Measurements from ENCODE around the gene TMEM87A.
A peak's percentile ranks its signal among the peaks of the same experiment; 100 is the strongest.

TMEM87A gene

DNA sequence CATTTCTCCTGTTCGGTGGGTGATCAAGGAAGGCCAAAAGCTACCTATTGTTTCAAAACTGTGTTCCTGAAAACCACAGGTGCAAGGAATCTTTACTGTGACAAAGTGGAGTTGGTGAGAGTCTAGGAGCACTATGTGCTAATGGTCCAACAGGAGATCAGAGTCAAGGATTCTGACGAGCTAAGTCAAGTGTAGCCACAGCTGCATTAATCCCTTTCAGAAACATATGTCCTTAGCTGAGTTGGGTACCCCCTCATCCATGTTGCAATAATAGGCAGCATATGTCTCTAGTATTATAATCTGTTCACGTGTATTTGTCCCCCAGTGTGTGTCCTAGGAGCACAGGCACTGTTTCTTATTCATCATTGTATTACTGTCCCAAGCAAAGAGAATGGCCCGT is 66.8 kb downstream of the TMEM87A start:
- peak; percentile 73 for FAIRE-seq
- no peak for DNase-seq (ENCODE audit: insufficient read length, low spot score)
- TF ChIP-seq, protein P1, sequence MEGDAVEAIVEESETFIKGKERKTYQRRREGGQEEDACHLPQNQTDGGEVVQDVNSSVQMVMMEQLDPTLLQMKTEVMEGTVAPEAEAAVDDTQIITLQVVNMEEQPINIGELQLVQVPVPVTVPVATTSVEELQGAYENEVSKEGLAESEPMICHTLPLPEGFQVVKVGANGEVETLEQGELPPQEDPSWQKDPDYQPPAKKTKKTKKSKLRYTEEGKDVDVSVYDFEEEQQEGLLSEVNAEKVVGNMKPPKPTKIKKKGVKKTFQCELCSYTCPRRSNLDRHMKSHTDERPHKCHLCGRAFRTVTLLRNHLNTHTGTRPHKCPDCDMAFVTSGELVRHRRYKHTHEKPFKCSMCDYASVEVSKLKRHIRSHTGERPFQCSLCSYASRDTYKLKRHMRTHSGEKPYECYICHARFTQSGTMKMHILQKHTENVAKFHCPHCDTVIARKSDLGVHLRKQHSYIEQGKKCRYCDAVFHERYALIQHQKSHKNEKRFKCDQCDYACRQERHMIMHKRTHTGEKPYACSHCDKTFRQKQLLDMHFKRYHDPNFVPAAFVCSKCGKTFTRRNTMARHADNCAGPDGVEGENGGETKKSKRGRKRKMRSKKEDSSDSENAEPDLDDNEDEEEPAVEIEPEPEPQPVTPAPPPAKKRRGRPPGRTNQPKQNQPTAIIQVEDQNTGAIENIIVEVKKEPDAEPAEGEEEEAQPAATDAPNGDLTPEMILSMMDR (IDR thresholded peaks at IDR 0.05; ENCODE audit: insufficient read depth, missing control alignments): no peak

DNA sequence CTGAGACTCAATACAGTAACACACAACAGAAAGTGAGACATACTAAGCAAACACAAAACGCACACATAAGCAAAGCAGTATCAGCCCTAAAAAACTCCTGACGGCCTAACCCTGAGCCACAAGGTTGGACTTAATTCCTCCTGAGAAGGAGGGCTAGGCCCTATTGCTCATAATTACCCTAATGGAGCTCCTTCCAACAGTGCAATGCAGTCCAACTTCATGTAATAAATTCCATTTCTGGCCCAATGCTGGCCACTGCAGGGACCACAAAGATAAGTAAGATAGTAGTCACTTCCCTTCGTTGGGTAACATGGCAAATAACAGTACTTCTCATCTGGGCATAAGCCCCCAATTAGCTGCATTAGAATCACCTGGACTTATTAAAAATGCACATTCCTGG is 69.3 kb downstream of the TMEM87A start:
- no peak for DNase-seq (ENCODE audit: insufficient read length, low spot score)
- TF ChIP-seq, protein P1 (IDR thresholded peaks at IDR 0.05; ENCODE audit: insufficient read depth, missing control alignments): no peak
- no peak for FAIRE-seq

DNA sequence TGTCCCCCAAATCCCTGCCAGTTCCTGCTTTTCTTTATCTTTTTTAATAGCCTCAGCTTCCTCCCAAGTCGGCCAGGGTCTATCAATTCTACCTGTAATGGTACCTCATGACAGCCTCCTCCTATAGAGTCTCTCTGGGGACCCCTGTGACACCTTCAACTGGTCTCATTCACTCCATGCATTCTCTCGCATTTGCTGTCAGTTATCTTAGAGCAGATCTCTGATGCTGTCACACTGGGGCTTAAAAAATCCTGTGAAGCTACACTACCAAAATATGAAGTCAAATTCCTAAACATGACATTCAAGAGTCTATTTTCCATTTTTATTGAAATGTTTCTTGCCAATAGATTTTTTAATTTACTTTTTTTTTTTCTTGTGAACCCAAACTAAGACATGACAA is 70.6 kb downstream of the TMEM87A start:
- TF ChIP-seq, protein P1 (IDR thresholded peaks at IDR 0.05; ENCODE audit: insufficient read depth, missing control alignments): no peak
- DNase-seq (ENCODE audit: insufficient read length, low spot score) (no peak), FAIRE-seq (no peak)

DNA sequence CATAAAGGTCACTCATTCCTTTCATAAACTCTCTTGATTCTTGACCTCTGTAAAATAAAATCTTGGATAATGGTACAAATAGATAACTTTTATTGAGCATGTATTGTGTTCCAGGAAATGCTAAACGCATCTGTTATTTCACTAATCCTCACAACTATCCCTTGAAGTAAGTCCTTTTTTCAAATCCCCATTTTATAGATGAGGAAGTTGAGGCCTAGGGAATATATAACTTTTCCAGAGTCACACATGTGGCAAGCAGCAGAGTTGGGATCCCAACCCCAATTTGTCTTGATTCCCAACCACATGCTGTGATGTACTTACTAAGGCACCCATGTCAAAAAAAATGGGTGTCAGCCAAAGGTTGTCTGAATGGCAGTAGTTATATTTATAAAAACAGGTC is 71.4 kb downstream of the TMEM87A start:
- DNase-seq (ENCODE audit: insufficient read length, low spot score) (no peak), FAIRE-seq (no peak)
- TF ChIP-seq, protein P1 (IDR thresholded peaks at IDR 0.05; ENCODE audit: insufficient read depth, missing control alignments): no peak

DNA sequence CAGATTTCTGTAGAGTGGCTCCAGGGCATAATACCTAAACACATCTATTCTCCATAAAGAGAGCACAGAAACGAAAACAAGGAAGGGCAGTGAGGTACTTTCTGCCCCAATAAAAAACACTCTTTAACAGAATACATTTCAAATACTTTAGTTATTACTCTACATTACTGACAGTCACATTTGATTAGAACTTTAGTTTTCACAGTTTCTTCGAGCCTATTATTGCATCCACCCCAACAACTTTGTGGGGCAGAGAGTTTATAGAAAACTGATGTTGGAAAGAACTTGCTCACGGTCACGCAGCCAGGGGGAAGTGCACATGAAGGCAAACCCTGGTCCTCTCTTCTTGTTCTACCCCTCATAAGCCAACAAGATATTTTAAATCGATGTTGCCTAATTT is 74.1 kb downstream of the TMEM87A start:
- no peak for DNase-seq (ENCODE audit: insufficient read length, low spot score)
- FAIRE-seq: no peak
- TF ChIP-seq, protein P1 (IDR thresholded peaks at IDR 0.05; ENCODE audit: insufficient read depth, missing control alignments): no peak

DNA sequence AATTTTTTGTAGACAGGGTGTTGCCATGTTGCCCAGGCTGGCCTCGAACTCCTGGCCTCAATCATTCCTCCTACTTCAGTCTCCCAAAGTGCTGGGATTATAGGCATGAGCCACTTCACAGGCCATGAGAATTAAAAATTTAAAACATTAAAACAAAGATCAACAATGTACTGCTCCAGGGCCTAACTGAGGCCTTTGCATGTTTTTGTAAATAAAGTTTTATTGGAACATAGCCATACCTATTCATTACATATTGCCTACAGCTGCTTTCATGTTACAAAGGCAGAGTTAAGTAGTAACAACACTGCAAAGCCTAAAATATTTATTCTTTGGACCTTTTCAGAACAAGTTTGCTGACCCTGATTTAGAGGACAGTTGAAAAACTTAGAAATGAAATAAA is 74.7 kb downstream of the TMEM87A start:
- DNase-seq (ENCODE audit: insufficient read length, low spot score): no peak
- no peak for FAIRE-seq
- TF ChIP-seq, protein P1 (IDR thresholded peaks at IDR 0.05; ENCODE audit: insufficient read depth, missing control alignments): no peak

DNA sequence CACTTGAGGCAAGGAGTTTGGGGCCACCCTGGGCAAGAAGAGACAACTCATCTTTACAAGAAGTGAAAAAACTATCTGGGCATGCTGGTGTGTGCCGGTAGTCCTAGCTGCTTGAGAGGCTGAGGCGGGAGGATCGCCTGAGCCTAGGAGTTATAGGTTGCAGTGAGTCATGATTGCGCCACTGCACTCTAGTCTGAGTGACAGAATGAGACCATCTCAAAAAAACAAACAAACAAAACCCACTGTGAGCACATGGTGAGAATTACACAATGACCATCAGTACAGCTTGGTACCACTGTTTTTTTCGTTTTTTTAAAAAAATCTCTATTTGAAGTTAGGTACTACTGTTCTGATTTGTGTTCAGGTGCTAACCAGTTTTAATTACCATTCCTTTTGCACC is 78.7 kb downstream of the TMEM87A start:
- TF ChIP-seq, protein P1 (IDR thresholded peaks at IDR 0.05; ENCODE audit: insufficient read depth, missing control alignments): no peak
- FAIRE-seq: no peak
- DNase-seq (ENCODE audit: insufficient read length, low spot score): no peak

All from D721Med (cell line).